GM12891 (cell line): ENCODE data around the gene DLGAP1.

ENCODE experiments used
- DNase-seq: peaks from one replicate; pipeline ENCODE4 v3.0.0; 2011; ENCODE audit warnings: low spot score; ENCODE audit not compliant: insufficient read length
- FAIRE-seq: peaks from 2 replicates; lab custom pipeline; 2011; peaks lifted over from hg19 to GRCh38; lab: Jason Lieb, UNC
- PAX5 ChIP-seq: IDR thresholded peaks from 2 replicates; pipeline ENCODE4 v1.6.1; 2011; ENCODE audit warnings: low read length, moderate library complexity, mild to moderate bottlenecking; ENCODE audit not compliant: insufficient read depth, severe bottlenecking
- POLR2A ChIP-seq: IDR thresholded peaks from 2 replicates; pipeline ENCODE4 v1.6.1; 2011; ENCODE audit warnings: low read depth, low read length, control low read depth
- POLR2AphosphoS5 ChIP-seq: IDR thresholded peaks from 2 replicates; pipeline ENCODE4 v1.6.1; 2011; ENCODE audit warnings: low read depth, low read length, control low read depth
- POU2F2 ChIP-seq: IDR thresholded peaks from 2 replicates; pipeline ENCODE4 v1.6.1; 2011; ENCODE audit warnings: low read depth, mild to moderate bottlenecking, control low read depth, low read length, moderate library complexity
- SPI1 ChIP-seq: IDR thresholded peaks from 2 replicates; pipeline ENCODE4 v1.6.1; 2011; ENCODE audit warnings: low read depth, low read length, control low read depth
- TAF1 ChIP-seq: IDR thresholded peaks from 2 replicates; pipeline ENCODE4 v1.6.1; 2011; ENCODE audit warnings: low read depth, low read length, control low read depth

DLGAP1 gene

DNA sequence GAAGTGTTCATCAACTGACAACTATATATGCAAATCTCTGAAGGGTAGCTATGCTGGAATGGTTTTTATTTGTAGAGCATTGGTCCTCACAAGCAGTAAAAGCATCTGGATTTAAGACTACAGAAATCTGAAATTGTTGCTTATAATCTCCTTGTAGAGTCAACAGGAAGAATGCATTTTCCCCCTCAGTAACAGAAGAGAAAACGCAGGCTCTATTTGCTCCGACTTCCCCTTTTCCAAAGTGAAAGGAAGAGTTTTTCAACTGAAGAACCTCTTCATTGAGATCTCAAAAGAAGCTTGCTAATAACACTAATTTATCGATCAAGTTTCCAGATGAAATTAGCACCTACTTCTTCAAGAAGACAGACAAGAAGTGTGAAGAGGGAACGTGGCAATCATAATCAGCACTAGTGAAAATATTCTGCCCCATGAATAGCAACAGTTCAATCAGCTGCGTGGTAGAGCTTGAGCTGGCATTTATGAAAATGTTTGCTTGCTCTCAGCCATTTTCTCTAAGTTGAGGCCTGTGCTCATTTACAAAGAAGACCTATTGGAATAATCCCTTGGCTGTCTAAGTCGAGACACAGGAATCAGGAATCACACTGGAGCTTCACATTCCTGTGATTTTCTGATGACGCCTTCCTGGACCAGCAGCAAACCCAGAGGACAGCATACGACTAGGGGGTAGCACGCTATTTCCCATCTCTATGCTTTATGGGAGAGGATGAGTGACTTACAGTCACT, 961.4 kb downstream of the DLGAP1 start:
- FAIRE-seq (no peak), DNase-seq (no peak)
- TF ChIP-seq SPI1 (peak; percentile 76), POU2F2 (no peak)

DNA sequence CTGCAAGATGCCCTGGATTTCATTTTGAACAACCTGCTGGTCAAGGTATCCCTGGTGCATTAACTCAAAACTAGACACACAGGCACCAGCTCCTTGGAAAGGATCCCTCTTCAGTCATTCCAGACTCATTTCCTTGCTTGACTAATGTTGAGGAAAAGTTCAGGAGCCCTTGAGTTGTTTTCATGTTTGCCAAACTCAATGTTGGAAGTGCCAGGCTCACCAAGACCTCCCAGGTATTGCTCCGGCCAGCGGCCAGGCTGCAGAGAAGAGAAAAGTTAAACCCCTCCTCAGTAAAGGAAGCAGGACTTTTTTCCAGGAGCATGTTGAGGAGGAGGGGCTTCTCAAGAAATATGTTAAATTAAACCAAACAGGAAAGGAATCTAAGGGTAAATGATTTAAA, 962.4 kb downstream of the DLGAP1 start:
- TF ChIP-seq POU2F2 = no peak
- no peak for TF ChIP-seq TAF1
- TF ChIP-seq POLR2A = no peak
- no peak for TF ChIP-seq POLR2AphosphoS5
- no peak for TF ChIP-seq PAX5
- no peak for TF ChIP-seq SPI1
- DNase-seq = no peak
- no peak for FAIRE-seq

DNA sequence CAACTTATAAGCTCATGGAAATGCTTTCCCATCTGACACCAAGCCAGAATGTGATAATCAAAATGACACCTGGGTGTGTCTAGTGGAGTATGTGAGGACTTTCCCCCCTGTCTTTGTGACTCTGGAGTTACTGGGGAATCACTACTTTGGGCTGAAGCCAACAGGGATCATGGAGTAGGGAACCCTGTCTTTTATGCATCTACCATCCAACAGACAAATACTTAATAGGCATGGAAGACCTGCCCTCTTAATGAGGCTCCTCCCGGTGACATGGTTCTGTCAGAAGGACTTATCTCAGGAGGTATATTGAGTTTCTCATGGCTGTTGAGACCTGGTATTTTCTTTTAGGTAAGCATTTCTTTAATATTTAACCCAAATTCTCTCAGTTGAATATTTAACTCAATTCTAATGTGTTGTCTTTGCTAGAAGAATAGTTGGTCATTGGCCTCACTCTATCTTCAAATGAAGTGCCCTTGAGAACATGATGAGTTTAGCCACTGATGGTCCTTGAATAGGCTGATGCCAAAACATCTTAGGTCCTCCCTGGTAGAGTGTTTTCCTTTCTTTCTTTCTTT, 963.0 kb downstream of the DLGAP1 start:
- TF ChIP-seq TAF1 (no peak), PAX5 (no peak), POLR2AphosphoS5 (no peak), SPI1 (no peak), POU2F2 (no peak), POLR2A (no peak)
- FAIRE-seq (no peak), DNase-seq (no peak)

DNA sequence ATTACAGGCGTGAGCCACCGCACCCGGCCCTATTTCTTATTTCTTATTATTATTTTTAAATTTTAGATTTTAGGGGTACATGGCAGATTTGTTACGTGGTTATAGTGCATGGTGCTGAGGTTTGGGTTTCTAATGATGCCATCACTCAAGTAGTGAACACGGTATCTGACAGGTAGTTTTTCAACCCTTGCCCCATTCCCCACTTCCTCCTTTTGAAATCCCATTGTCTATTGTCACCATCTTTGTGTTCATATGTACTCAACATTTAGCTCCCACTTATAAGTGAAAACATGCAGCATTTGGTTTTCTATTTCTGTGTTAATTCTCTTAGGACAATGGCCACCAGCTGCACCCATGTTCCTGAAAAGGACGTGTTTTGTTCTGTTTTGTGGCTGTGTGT, 965.6 kb downstream of the DLGAP1 start:
- TF ChIP-seq SPI1 (peak; percentile 54; the same call in 1 of the 2 replicates), POLR2A (no peak)
- DNase-seq = no peak
- no peak for FAIRE-seq

DNA sequence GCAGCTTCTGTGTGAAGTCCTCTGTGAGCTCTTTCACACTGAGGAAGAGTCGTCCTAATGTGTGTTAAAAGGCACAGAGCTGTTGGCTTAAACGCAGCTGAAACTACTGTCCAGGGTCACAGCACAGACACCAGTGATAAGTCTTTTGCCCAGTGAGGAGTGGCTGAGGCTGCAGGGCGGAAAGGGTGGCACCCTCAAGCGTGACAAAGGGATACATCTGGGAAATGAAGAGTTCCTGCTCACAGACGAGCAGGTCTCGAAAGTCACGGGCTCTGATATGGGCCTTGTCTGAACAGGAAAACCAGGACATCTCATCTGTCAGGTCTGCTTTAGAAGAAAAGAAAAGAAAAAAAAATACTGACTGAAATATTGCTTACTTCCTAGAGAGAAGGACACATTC, 968.6 kb downstream of the DLGAP1 start:
- DNase-seq (no peak), FAIRE-seq (no peak)
- TF ChIP-seq POU2F2 = no peak
- no peak for TF ChIP-seq PAX5
- TF ChIP-seq SPI1 = no peak
- TF ChIP-seq TAF1 = no peak
- no peak for TF ChIP-seq POLR2A
- no peak for TF ChIP-seq POLR2AphosphoS5

DNA sequence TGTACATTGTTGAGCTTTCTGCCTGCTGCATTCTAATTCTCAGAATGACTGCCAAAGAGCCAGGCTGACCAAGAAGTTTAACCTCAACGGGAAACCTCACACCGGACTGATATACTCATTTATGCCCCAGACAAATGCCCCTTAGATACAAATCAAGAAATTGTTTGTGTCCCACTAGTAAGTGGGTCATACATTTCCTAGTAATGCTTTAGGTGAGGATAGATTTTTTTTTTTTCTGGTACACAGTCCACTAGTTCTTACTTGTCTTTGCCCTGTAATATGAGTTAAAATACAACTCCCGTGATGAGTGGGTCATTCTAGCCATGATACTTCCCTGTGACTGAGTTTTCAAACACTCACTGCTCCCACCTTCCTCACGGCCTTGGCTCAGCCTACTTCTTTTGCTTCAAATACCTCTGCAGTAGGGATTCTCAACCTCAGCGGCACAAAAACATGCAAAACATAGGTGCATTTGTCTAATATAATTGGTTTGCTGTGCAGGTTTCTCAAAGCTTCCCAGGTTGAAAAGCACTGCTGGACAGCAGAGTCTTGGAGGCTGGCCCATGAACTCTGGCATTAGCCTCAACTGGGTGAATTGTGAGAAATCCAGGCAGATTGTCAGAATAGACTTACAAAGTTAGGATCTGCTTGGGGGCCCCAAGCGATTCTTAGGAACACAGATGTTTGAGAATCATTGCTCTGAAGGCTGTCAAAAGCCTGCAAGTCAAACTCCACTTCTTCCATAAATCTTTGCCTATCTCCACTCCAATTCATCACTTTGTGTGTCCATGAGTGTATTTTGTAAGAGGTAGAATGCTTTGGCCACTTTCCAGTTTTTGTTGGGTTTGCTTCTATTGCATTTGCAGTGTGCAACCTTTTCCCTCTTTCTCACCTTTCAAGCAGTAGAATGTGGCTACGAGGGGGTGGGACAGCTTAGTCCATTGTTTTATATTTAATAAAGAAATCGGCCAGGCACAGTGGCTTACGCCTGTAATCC, 969.7 kb downstream of the DLGAP1 start:
- TF ChIP-seq PAX5 = no peak
- TF ChIP-seq POLR2AphosphoS5 = no peak
- no peak for TF ChIP-seq POLR2A
- no peak for TF ChIP-seq TAF1
- no peak for TF ChIP-seq SPI1
- no peak for TF ChIP-seq POU2F2
- no peak for FAIRE-seq
- no peak for DNase-seq

DNA sequence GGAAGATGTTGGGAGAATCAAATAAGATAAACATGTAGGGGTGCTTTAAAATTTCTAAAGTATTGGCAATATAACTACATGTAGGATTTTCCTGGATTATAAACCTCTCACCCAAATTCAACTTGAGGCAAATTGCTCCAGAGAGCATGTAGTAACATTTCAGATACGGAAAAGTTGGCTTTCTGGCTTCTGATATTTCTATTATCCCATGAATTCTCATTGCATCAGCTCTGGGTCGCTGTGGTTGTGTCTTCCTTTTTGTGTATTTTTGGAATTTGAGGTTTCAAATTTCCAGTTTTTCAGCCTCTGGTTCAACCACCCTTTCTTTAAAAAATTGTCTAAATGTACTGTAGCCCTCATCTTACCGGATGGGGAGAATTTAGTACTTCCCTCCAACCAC, 972.8 kb downstream of the DLGAP1 start:
- no peak for DNase-seq
- FAIRE-seq = no peak
- TF ChIP-seq SPI1 = no peak
- no peak for TF ChIP-seq POLR2A
- TF ChIP-seq POLR2AphosphoS5 = no peak
- no peak for TF ChIP-seq TAF1
- TF ChIP-seq POU2F2 = no peak
- TF ChIP-seq PAX5 = no peak

DNA sequence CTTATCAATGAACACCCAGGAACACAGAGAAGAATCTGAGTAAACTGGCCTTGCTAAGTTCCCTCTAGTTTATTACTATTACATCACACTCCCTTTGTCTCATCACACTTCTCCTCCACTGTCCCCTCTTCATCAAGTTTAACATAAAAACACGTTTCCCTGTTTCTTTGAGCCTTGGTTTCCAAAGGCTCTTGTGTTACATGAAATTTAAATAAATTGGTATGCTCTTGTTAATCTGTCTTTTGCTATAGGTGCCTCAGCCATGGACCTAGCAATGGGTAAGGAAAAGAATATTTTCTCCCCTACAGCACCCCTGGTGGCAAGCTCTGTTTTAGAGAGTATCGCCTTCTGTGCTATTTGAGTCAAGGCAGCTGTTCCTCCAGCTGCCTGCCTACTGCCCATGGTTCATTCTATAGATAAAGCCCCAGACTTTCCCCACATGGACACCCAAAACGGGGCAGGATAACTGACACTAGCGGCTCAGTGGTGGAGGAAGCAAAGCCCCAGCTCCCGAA, 973.4 kb downstream of the DLGAP1 start:
- FAIRE-seq = no peak
- no peak for TF ChIP-seq PAX5
- TF ChIP-seq POLR2AphosphoS5 = no peak
- DNase-seq = peak; percentile 28

DNA sequence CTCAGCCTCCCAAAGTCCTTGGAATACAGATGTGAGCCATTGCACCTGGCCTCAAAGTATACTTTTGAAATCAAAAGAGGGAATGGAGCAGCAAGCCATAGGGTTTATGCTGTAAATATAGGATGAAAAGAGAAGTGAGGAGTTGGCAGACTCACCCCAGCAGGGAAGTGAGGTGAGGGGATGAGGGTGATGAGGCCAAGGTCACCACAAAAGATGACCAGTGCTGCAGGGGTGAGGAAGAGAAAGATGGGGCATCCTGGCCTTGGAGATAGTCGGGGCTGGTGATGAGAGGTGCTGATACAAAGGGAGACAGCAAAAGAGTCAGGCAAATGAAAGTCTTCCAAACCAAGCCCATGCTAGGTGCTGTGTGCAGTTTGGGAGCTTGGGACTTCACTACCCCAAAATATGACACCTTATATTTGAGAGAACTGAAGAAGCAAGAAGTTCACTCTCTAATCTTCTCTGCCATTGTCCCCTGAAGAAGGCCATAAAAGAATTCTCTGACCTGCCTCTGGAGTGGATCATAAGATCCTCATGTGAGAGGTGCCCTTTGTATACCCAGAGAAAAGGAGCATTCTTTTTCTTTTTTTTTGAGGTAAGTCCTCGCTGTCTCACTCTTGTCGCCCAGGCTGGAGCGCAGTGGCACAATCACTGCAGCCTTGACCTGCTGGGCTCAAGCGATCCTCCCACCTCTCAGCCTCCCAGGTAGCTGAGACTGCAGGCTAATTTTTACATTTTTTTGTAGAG, 974.1 kb downstream of the DLGAP1 start:
- TF ChIP-seq POLR2A (no peak), PAX5 (no peak), POLR2AphosphoS5 (no peak), POU2F2 (no peak), TAF1 (no peak), SPI1 (no peak)
- DNase-seq = no peak
- FAIRE-seq = no peak
